A549 (cell line): ENCODE results near the gene NSUN3.

Experiments
- EHMT2 ChIP-seq: fragments of 200-600 bp; sonication (generic); IDR thresholded peaks from 2 replicates; pipeline ENCODE4 v1.6.1; 2016; ENCODE audit warnings: antibody characterized with exemption, low read depth, mild to moderate bottlenecking, moderate library complexity
- ESRRA ChIP-seq: fragments of 150-350 bp; IDR thresholded peaks from 2 replicates; pipeline ENCODE4 v1.6.1; 2014; ENCODE audit warnings: mild to moderate bottlenecking, low read length, borderline replicate concordance
- MAFK ChIP-seq: fragments of 450-650 bp; IDR thresholded peaks from 2 replicates; pipeline ENCODE4 v1.6.1; 2014; ENCODE audit not compliant: partially characterized antibody
- POLR2A ChIP-seq: IDR thresholded peaks from 2 replicates; pipeline ENCODE4 v1.6.1; 2012; ENCODE audit warnings: mild to moderate bottlenecking, low read length
- RCOR1 ChIP-seq: fragments of 150-350 bp; IDR thresholded peaks from 2 replicates; pipeline ENCODE4 v1.6.1; 2014; ENCODE audit warnings: antibody characterized with exemption, low read length, low read depth
- RFX5 ChIP-seq: fragments of 450-650 bp; IDR thresholded peaks from 2 replicates; pipeline ENCODE4 v1.7.1; 2014; ENCODE audit warnings: antibody characterized with exemption, mild to moderate bottlenecking, moderate library complexity
- SMC3 ChIP-seq: fragments of >200 bp; sonication (Bioruptor Twin); formaldehyde crosslinking; IDR thresholded peaks from 3 replicates; pipeline ENCODE4 v1.6.1; 2018; ENCODE audit warnings: inconsistent platforms
- ZNF302 ChIP-seq: fragments of 250-450 bp; sonication (Bioruptor Pico); IDR thresholded peaks from 2 replicates; pipeline ENCODE4 v1.9.0; 2021; ENCODE audit warnings: inconsistent platforms, mild to moderate bottlenecking, moderate library complexity
- TF ChIP-seq, protein P1 (sequence below): fragments of >200 bp; sonication (Bioruptor Twin); formaldehyde crosslinking; IDR thresholded peaks from 3 replicates; pipeline ENCODE4 v1.5.1; 2016
- TF ChIP-seq, protein P2 (sequence below): IDR thresholded peaks from 2 replicates; pipeline ENCODE4 v1.6.1; 2012
- TF ChIP-seq, protein P3 (sequence below): fragments of 200-600 bp; sonication (generic); IDR thresholded peaks from 2 replicates; pipeline ENCODE4 v1.6.1; 2016; ENCODE audit warnings: antibody characterized with exemption, mild to moderate bottlenecking, moderate library complexity

DNA sequence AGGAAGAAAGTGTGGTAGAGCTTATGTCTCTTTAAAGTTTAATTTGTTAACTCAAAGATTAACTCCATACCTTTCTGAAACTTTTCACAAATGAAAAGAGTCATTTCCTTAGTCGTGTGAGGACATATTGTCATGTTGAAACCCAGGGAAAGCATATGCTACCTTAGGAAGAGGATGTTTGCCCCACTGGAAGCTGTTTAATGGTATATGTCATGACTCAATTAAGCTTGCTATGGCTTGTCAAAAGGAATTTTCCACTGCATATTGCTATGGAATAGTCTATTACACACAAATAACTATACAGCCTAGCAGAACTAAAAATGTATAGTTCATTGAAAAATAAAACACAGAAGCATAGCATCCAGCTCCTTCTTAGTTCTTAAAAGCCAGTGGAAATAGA lies 69.9 kb downstream of the NSUN3 start:
- TF ChIP-seq, protein P1, sequence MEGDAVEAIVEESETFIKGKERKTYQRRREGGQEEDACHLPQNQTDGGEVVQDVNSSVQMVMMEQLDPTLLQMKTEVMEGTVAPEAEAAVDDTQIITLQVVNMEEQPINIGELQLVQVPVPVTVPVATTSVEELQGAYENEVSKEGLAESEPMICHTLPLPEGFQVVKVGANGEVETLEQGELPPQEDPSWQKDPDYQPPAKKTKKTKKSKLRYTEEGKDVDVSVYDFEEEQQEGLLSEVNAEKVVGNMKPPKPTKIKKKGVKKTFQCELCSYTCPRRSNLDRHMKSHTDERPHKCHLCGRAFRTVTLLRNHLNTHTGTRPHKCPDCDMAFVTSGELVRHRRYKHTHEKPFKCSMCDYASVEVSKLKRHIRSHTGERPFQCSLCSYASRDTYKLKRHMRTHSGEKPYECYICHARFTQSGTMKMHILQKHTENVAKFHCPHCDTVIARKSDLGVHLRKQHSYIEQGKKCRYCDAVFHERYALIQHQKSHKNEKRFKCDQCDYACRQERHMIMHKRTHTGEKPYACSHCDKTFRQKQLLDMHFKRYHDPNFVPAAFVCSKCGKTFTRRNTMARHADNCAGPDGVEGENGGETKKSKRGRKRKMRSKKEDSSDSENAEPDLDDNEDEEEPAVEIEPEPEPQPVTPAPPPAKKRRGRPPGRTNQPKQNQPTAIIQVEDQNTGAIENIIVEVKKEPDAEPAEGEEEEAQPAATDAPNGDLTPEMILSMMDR: no peak
- no peak for TF ChIP-seq RFX5
- no peak for TF ChIP-seq ESRRA
- TF ChIP-seq MAFK: no peak
- TF ChIP-seq SMC3: no peak
- no peak for TF ChIP-seq POLR2A
- no peak for TF ChIP-seq EHMT2
- TF ChIP-seq, protein P2, sequence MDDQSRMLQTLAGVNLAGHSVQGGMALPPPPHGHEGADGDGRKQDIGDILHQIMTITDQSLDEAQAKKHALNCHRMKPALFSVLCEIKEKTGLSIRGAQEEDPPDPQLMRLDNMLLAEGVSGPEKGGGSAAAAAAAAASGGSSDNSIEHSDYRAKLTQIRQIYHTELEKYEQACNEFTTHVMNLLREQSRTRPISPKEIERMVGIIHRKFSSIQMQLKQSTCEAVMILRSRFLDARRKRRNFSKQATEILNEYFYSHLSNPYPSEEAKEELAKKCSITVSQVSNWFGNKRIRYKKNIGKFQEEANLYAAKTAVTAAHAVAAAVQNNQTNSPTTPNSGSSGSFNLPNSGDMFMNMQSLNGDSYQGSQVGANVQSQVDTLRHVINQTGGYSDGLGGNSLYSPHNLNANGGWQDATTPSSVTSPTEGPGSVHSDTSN: no peak
- no peak for TF ChIP-seq ZNF302 (CRISPR knock-in tag)
- TF ChIP-seq, protein P3, sequence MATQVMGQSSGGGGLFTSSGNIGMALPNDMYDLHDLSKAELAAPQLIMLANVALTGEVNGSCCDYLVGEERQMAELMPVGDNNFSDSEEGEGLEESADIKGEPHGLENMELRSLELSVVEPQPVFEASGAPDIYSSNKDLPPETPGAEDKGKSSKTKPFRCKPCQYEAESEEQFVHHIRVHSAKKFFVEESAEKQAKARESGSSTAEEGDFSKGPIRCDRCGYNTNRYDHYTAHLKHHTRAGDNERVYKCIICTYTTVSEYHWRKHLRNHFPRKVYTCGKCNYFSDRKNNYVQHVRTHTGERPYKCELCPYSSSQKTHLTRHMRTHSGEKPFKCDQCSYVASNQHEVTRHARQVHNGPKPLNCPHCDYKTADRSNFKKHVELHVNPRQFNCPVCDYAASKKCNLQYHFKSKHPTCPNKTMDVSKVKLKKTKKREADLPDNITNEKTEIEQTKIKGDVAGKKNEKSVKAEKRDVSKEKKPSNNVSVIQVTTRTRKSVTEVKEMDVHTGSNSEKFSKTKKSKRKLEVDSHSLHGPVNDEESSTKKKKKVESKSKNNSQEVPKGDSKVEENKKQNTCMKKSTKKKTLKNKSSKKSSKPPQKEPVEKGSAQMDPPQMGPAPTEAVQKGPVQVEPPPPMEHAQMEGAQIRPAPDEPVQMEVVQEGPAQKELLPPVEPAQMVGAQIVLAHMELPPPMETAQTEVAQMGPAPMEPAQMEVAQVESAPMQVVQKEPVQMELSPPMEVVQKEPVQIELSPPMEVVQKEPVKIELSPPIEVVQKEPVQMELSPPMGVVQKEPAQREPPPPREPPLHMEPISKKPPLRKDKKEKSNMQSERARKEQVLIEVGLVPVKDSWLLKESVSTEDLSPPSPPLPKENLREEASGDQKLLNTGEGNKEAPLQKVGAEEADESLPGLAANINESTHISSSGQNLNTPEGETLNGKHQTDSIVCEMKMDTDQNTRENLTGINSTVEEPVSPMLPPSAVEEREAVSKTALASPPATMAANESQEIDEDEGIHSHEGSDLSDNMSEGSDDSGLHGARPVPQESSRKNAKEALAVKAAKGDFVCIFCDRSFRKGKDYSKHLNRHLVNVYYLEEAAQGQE: no peak
- TF ChIP-seq RCOR1: no peak
